Activated naive CD4-positive, alpha-beta T cell treated with anti-CD3 and anti-CD28 coated beads, Interleukin-2, amount 10 ng/mL, durations not matched to agents 7 days and 5 days (primary cell): ENCODE results near the gene MT3.
"Not testable (repeated sequence)": the region's sequence is repeated elsewhere in the genome, so short reads cannot be mapped to it uniquely, and the experiment has no call there.

Source experiments
- CTCF ChIA-PET: fragments of 350-600 bp; sonication (Branson Sonifier 250); formaldehyde crosslinking; loops from one replicate; lab custom pipeline; 2021; ENCODE audit warnings: antibody characterized with exemption; lab: Charles Lee
- DNase-seq: peaks from one replicate; pipeline ENCODE4 v3.0.0-alpha.2; 2020
- H3K27ac Mint-ChIP-seq: one replicate; pipeline ENCODE4 v1.8.0; 2021; ENCODE audit warnings: mild to moderate bottlenecking, moderate library complexity, mixed read lengths
- H3K27me3 Mint-ChIP-seq: one replicate; pipeline ENCODE4 v1.8.0; 2021; ENCODE audit warnings: mild to moderate bottlenecking, mixed read lengths
- H3K36me3 Mint-ChIP-seq: one replicate; pipeline ENCODE4 v1.8.0; 2021; ENCODE audit warnings: mixed read lengths
- H3K4me1 Mint-ChIP-seq: one replicate; pipeline ENCODE4 v1.8.0; 2021; ENCODE audit warnings: mixed read lengths
- H3K4me3 Mint-ChIP-seq: one replicate; pipeline ENCODE4 v1.8.0; 2021; ENCODE audit warnings: mild to moderate bottlenecking, moderate library complexity, mixed read lengths
- H3K9me3 Mint-ChIP-seq: one replicate; pipeline ENCODE4 v1.8.0; 2021; ENCODE audit warnings: mixed read lengths

The MT3 gene

DNA sequence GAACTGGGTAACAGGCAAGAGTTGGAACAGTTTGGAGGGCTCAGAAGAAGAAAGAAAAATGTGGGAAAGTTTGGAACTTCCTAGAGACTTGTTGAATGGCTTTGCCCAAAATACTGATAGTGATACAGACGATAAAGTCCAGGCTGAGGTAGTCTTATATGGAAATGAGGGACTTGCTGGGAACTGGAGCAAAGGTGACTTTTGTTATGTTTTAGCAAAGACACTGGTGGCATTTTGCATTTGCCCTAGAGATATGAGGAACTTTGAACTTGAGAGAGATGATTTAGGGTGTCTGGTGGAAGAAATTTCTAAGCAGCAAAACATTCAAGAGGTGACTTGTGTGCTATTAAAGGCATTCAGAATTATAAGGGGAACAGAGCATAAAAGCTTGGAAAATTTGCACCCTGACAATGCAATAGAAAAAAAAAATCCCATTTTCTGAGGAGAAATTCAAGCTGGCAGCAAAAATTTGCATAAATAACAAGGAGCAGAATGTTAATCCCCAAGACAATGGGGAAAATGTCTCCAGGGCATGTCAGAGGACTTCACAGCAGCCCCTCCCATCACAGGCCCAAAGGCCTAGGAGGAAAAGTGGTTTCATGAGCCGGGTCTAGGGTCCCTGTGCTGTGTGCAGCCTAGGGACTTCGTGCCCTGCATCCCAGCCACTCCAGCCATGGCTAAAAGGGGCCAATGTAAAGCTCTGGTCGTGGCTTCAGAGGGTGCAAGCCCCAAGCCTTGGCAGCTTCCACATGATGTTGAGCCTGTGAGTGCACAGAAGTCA, 32.5 kb downstream of the MT3 start:
- CTCF ChIA-PET, H3K27ac Mint-ChIP-seq, H3K36me3 Mint-ChIP-seq, H3K9me3 Mint-ChIP-seq, DNase-seq, H3K4me3 Mint-ChIP-seq: not testable (repeated sequence)
- H3K4me1 Mint-ChIP-seq: peaks cover 37% of the 10 kb centered on the region
- H3K27me3 Mint-ChIP-seq: peaks cover 87% of the 10 kb centered on the region

GRCh38 chr16:56623184-56623583, 33.9 kb downstream of the MT3 start:
- DNase-seq, H3K36me3 Mint-ChIP-seq, H3K27ac Mint-ChIP-seq, H3K4me3 Mint-ChIP-seq, H3K9me3 Mint-ChIP-seq: not testable (repeated sequence)
- Mint-ChIP-seq H3K4me1 (peaks cover 28% of the 10 kb centered on the region), H3K27me3 (peaks cover 80% of the 10 kb centered on the region)
- CTCF ChIA-PET: interaction anchor here (1.4 kb wide), 1 partner anchor 20 kb away, joined by 4 read pairs; no protein-coding TSS in a partner anchor

DNA sequence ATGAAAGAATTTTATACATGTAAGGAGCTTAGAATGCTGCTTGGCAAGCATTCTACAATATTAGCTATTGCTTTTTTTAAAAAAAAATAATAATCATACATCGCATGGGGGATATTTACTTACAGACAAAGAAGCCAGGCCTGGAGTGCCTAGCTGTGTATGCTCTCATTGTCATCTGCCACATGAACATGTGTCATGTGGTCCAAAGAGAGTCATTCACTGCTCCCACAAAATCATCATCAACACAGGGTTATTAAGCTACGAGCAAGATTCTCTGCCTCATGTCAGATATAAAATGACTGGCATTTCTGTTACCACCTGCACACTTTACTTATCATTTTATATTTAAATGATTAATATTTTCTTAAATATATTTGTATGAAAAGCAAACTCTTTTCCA, 34.3 kb downstream of the MT3 start:
- no peak for DNase-seq
- no peak overlapping the region for H3K27ac Mint-ChIP-seq
- H3K36me3 Mint-ChIP-seq: peaks cover 2% of the 10 kb centered on the region
- peaks cover 80% of the 10 kb centered on the region for H3K27me3 Mint-ChIP-seq
- H3K9me3 Mint-ChIP-seq: no peaks in the 10 kb centered on the region
- H3K4me3 Mint-ChIP-seq: no peak overlapping the region
- H3K4me1 Mint-ChIP-seq: peaks cover 24% of the 10 kb centered on the region
- CTCF ChIA-PET: interaction anchor here (1.4 kb wide), 1 partner anchor 20 kb away, joined by 4 read pairs; no protein-coding TSS in a partner anchor

DNA sequence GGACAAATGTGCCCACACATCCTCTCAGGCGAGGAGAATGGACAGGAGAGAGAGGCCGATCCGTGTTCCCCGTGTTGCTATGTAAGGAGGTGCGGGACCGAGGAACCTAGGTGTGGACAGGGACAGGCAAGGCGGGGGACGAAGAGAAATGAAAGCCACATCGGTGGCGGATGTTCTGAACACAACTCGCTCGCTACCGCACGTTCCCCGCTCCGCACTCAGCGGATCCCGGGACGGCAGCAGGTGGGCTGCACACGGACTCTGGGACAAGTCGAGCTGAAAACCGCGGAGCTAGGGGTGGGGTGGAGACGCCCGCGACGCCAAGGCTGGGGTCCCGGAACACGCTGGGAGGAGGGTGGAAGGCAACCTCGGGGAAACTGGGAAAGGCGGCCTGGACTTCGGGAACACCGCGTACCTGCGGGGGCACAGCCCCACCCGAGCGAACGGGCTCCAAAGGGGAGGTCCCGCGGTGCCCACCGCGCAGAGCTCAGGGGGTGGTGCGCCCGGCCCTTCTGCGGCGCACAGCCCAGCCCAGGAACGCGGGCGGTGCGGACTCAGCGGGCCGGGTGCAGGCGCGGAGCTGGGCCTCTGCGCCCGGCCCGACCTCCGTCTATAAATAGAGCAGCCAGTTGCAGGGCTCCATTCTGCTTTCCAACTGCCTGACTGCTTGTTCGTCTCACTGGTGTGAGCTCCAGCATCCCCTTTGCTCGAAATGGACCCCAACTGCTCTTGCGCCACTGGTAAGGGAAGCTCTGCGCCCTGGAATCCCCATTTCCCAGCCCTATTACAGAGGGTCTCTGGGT, 36.0 kb downstream of the MT3 start, which contains the start of gene MT1E:
MT1E (plus strand) TSS at position 642 of the 803 bp plus-strand sequence; CDS start at position 713, 71 bp downstream.
- Mint-ChIP-seq H3K4me3 (peak within 1 kb of the TSS; percentile 79), H3K4me1 (peaks cover 22% of the 10 kb centered on the region), H3K27ac (peak within 1 kb of the TSS; percentile 84), H3K9me3 (no peaks in the 10 kb centered on the region), H3K36me3 (peaks cover 2% of the 10 kb centered on the region), H3K27me3 (peaks cover 80% of the 10 kb centered on the region)
- peak; percentile 67 for DNase-seq
- CTCF ChIA-PET: interaction anchor here (1.3 kb wide), 1 partner anchor 19 kb away, joined by 4 read pairs; no protein-coding TSS in a partner anchor

GRCh38 chr16:56625943-56626654, 36.8 kb downstream of the MT3 start:
- CTCF ChIA-PET: interaction anchor here (1.3 kb wide), 1 partner anchor 18 kb away, joined by 4 read pairs; no protein-coding TSS in a partner anchor
- DNase-seq: no peak
- peak overlapping the region; percentile 79 for H3K4me3 Mint-ChIP-seq
- peak overlapping the region; percentile 62 for H3K27ac Mint-ChIP-seq
- peaks cover 2% of the 10 kb centered on the region for H3K36me3 Mint-ChIP-seq
- H3K27me3 Mint-ChIP-seq: peaks cover 83% of the 10 kb centered on the region
- no peaks in the 10 kb centered on the region for H3K9me3 Mint-ChIP-seq
- peaks cover 22% of the 10 kb centered on the region for H3K4me1 Mint-ChIP-seq

- Mint-ChIP-seq H3K27ac (no peak overlapping the region), H3K27me3 (peaks cover 83% of the 10 kb centered on the region)
Observed at GRCh38 chr16:56626685-56627084, 37.4 kb downstream of the MT3 start.

GRCh38 chr16:56628486-56629350, 39.4 kb downstream of the MT3 start:
- Mint-ChIP-seq H3K27me3 (peaks cover 90% of the 10 kb centered on the region), H3K4me3 (no peak overlapping the region), H3K27ac (peak overlapping the region; percentile 3), H3K4me1 (peaks cover 32% of the 10 kb centered on the region), H3K36me3 (peaks cover 2% of the 10 kb centered on the region), H3K9me3 (no peaks in the 10 kb centered on the region)
- DNase-seq: no peak
- CTCF ChIA-PET: no interaction called here

More at GRCh38 chr16:56626685-56627084, 37.4 kb downstream of the MT3 start:
- Mint-ChIP-seq H3K4me3 (peak overlapping the region; percentile 79), H3K9me3 (no peaks in the 10 kb centered on the region), H3K36me3 (peaks cover 2% of the 10 kb centered on the region), H3K4me1 (peaks cover 24% of the 10 kb centered on the region)
- DNase-seq: no peak
- CTCF ChIA-PET: interaction anchor here (1.3 kb wide), 1 partner anchor 18 kb away, joined by 4 read pairs; no protein-coding TSS in a partner anchor

DNA sequence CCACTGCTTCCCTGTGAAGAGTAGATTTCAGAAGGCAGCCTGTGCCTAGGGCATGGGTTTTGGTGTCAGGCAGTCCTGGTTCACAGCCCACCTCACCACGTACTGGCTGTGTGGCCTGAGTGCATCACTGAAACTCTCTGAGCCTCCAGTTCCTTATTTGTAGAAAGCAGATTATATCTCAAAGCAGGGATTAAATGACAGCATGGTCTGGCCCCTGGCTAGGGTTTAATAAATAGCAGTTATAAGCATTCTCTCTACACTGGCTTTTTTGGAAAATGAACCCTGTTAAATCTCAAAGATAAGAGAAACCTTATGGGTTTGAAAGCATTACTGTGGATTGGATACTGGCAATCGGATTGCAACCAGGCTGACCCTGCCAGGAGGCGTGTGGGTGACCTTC, 40.2 kb downstream of the MT3 start:
- peaks cover 93% of the 10 kb centered on the region for H3K27me3 Mint-ChIP-seq
- no peak overlapping the region for H3K27ac Mint-ChIP-seq
- no peak overlapping the region for H3K4me3 Mint-ChIP-seq
- no peak for DNase-seq
- H3K9me3 Mint-ChIP-seq: no peaks in the 10 kb centered on the region
- peaks cover 30% of the 10 kb centered on the region for H3K4me1 Mint-ChIP-seq
- H3K36me3 Mint-ChIP-seq: no peaks in the 10 kb centered on the region
- CTCF ChIA-PET: interaction anchor here (2.2 to 2.3 kb wide), 2 partner anchors 13 to 23 kb away, joined by 4 to 12 read pairs; no protein-coding TSS in a partner anchor

DNA sequence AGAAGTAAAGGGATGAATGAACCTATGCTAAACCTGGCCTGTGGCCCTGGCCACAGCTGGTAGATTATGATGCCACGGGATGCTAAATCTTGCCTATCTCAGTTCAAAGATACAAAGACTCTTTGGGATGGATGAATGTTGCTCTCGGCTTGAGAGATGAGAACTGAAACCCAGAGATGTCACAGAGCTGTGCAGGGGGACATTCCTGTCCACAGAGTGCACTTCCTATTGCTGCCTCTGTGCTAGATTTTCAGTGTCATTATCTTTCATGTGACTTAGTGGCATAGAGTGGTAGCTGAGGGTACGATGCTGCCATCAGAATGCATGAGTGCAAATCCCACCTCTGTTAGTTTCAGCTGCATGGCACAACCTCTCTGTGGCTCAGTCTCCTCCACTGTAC, 40.8 kb downstream of the MT3 start:
- Mint-ChIP-seq H3K4me3 (no peak overlapping the region), H3K36me3 (no peaks in the 10 kb centered on the region), H3K4me1 (peaks cover 32% of the 10 kb centered on the region), H3K27me3 (peaks cover 93% of the 10 kb centered on the region), H3K9me3 (no peaks in the 10 kb centered on the region), H3K27ac (no peak overlapping the region)
- CTCF ChIA-PET: interaction anchor here (0.9 to 2.3 kb wide), 3 partner anchors 12 to 73 kb away, joined by 3 to 12 read pairs (median 4); no protein-coding TSS in a partner anchor
- no peak for DNase-seq

DNA sequence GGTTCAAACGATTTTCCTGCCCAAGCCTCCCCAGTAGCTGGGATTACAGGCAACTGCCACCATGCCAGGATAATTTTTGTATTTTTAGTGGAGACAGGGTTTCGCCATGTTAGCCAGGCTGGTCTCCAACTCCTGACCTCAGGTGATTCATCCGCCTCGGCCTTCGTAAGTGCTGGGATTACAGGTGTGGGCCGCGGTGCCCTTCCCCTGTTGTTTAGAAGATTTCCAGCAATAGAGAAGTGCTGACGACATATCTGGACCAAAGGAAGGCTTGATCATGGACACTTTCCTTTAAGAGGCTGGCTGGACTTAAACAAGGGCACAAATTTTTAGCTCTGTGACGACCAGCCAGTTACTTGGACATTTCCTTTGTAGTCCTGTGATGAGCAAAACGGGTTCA, 41.9 kb downstream of the MT3 start:
- peaks cover 93% of the 10 kb centered on the region for H3K27me3 Mint-ChIP-seq
- no peak overlapping the region for H3K4me3 Mint-ChIP-seq
- H3K27ac Mint-ChIP-seq: no peak overlapping the region
- CTCF ChIA-PET: interaction anchor here (2.2 to 2.3 kb wide), 2 partner anchors 11 to 25 kb away, joined by 4 to 12 read pairs; no protein-coding TSS in a partner anchor
- peaks cover 31% of the 10 kb centered on the region for H3K4me1 Mint-ChIP-seq
- no peaks in the 10 kb centered on the region for H3K36me3 Mint-ChIP-seq
- DNase-seq: no peak
- no peaks in the 10 kb centered on the region for H3K9me3 Mint-ChIP-seq

DNA sequence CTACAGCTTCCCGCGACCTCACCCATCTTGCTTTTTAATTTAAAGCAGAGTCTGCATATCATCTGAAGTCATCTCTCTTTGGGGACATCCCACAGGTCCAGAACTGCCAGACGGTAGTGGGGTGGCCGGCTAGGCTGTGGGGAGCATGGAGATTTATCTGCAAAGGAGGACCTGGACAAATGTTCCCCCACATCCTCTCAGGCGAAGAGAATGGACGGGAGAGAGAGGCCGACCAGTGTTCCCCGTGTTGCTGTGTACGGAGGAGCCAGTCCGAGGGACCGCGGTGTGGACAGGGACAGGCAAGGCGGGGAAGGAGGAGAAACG, 42.5 kb downstream of the MT3 start:
- Mint-ChIP-seq H3K36me3 (no peaks in the 10 kb centered on the region), H3K9me3 (no peaks in the 10 kb centered on the region), H3K4me1 (peaks cover 32% of the 10 kb centered on the region), H3K4me3 (peak overlapping the region; percentile 39), H3K27me3 (peaks cover 93% of the 10 kb centered on the region), H3K27ac (no peak overlapping the region)
- no peak for DNase-seq
- CTCF ChIA-PET: interaction anchor here (2.2 to 2.3 kb wide), 2 partner anchors 11 to 25 kb away, joined by 4 to 12 read pairs; no protein-coding TSS in a partner anchor

DNA sequence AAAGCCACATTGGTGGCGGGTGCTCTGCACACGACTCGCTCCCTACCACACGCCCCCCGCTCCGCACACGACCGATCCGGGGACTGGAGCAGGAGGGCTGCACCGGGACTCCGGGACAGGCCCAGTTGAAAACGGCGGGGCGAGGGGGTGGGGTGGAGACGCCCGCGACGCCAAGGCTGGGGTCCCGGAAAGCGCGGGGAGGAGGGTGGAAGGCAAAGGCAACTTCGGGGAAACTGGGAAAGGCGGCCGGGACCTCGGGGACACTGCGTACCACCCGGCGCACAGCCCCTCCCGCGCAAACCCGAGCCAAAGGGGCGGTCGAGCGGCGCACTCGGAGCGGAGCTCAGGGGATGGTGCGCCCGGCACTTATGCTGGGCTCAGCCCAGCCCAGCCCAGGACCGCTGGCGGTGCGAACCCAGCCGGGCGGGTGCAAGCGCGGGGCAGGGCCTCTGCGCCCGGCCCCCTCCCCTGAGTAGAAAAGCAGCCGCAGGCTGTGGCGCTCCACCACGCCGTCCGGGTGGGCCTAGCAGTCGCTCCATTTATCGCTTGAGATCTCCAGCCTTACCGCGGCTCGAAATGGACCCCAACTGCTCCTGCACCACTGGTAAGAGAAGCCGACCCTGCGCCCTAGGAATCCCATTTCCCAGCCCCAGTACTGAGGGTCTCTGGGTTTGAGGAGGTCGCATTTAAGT, 43.0 kb downstream of the MT3 start, which contains the start of gene MT1M:
MT1M (plus strand) TSS at position 504 of the 692 bp plus-strand sequence; CDS start at position 577, 73 bp downstream.
- no peak for DNase-seq
- H3K36me3 Mint-ChIP-seq: no peaks in the 10 kb centered on the region
- CTCF ChIA-PET: no interaction called here

More for the DNA sequence above, 43.0 kb downstream of the MT3 start, which contains the start of gene MT1M:
- Mint-ChIP-seq H3K9me3 (no peaks in the 10 kb centered on the region), H3K27ac (no peak within 1 kb of the TSS), H3K4me1 (peaks cover 32% of the 10 kb centered on the region), H3K27me3 (peaks cover 93% of the 10 kb centered on the region), H3K4me3 (peak within 1 kb of the TSS; percentile 39)
